Measurements from ENCODE around the gene ZFAND5. TPM values are rescaled to one million over a fixed set of nuclear protein-coding genes. Genes with fewer than 3 reads are reported as not detected.

ZFAND5 gene
- polyA plus RNA-seq, 3 donors = 199 to 702 (median 237) TPM

DNA sequence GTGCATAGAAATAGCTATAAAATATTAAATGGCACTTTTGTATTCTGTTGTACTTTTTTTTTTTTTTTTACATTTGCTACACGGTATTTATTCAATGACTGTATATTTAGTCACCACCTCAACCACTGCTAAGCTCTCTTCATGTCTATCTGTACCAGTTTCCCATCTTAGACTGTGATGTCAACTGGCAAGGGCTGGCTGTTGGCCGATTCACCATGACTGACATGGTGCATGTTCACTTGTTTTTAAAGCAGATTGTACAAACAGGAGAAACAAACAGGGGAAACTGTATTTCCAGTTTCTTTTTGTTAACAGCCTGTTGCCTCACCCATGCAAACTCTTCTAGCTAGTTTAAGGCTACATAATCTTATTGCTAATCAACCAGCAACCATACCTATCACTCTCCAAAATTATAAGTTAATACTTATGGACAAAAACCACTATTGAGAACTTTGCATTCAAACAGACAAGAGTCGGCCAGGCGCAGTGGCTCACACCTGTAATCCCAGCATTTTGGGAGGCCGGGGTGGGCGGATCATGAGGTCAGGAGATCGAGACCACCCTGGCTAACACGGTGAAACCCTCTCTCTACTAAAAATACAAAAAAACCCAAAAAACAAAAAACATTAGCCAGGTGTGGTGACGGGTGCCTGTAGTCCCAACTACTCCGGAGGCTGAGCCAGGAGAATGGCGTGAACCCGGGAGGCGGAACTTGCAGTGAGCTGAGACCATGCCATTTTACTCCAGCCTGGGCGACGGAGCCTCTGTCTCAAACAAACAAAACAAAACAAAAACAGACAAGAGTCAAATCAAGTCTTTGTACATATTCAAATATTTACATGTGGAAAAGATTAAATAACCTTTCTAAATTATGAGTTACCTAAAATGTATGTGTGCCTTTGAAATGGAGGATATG lies 13.2 kb downstream of the ZFAND5 start:
- Histone ChIP-seq H3K4me1 (ENCODE audit: control insufficient read depth in 1 of 2, insufficient read depth in 2 of 2, low read length in 2 of 2) (peaks cover 21 to 26% of the 10 kb centered on the region in 2 donors), H4K20me1 (ENCODE audit: insufficient read depth, low read length) (peaks cover 66% of the 10 kb centered on the region), H3K27ac (ENCODE audit: low read depth in 1 of 2, low read length in 2 of 2) (peak overlapping the region in 1 of 2 donors; percentile 33), H3K9ac (ENCODE audit: insufficient read depth, low read length, poor library complexity, severe bottlenecking) (no peak overlapping the region), H3K9me3 (replicated peaks in 1 of 2; ENCODE audit: control insufficient read depth in 1 of 2, insufficient read depth in 1 of 2, low read length in 2 of 2) (no peaks in the 10 kb centered on the region), H3K4me2 (replicated peaks; ENCODE audit: extremely low read depth, low read length, poor library complexity, severe bottlenecking) (no peak overlapping the region), H3K27me3 (ENCODE audit: control insufficient read depth in 2 of 2, insufficient read depth in 2 of 2, low read length in 2 of 2) (no peaks in the 10 kb centered on the region), H3K79me2 (ENCODE audit: insufficient read depth, low read length) (peaks cover 26% of the 10 kb centered on the region), H3K36me3 (replicated peaks in 1 of 2; ENCODE audit: control insufficient read depth in 1 of 2, insufficient read depth in 2 of 2, low read length in 2 of 2) (peaks cover 27 to 47% of the 10 kb centered on the region in 2 donors), H2AFZ (ENCODE audit: insufficient read depth, low read depth, low read length, poor library complexity, severe bottlenecking) (no peak overlapping the region), H3K4me3 (replicated peaks in 1 of 3; ENCODE audit: low read depth in 2 of 3, low read length in 3 of 3) (no peak overlapping the region)
- Mint-ChIP-seq H3K4me1 (peaks cover 28% of the 10 kb centered on the region), H3K27ac (peak overlapping the region in 5 of 7 donors; percentile 28 to 85 (median 56)), H3K27me3 (ENCODE audit: low read depth in 3 of 3) (peaks cover 0 to 4% (median 0%) of the 10 kb centered on the region in 3 donors), H3K36me3 (peaks cover 39 to 50% of the 10 kb centered on the region in 2 donors), H3K4me3 (no peak overlapping the region), H3K9me3 (no peaks in the 10 kb centered on the region)
- TF ChIP-seq, protein P1, sequence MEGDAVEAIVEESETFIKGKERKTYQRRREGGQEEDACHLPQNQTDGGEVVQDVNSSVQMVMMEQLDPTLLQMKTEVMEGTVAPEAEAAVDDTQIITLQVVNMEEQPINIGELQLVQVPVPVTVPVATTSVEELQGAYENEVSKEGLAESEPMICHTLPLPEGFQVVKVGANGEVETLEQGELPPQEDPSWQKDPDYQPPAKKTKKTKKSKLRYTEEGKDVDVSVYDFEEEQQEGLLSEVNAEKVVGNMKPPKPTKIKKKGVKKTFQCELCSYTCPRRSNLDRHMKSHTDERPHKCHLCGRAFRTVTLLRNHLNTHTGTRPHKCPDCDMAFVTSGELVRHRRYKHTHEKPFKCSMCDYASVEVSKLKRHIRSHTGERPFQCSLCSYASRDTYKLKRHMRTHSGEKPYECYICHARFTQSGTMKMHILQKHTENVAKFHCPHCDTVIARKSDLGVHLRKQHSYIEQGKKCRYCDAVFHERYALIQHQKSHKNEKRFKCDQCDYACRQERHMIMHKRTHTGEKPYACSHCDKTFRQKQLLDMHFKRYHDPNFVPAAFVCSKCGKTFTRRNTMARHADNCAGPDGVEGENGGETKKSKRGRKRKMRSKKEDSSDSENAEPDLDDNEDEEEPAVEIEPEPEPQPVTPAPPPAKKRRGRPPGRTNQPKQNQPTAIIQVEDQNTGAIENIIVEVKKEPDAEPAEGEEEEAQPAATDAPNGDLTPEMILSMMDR (IDR thresholded peaks at IDR 0.05) = no peak
- intact Hi-C loops (cut with micrococcal nuclease) = no loop called here
- 90% methylated on average over 9 of the region's 15 CpGs for WGBS (ENCODE audit: insufficient coverage)
- DNase-seq = peak in 1 of 3 donors; percentile 14

DNA sequence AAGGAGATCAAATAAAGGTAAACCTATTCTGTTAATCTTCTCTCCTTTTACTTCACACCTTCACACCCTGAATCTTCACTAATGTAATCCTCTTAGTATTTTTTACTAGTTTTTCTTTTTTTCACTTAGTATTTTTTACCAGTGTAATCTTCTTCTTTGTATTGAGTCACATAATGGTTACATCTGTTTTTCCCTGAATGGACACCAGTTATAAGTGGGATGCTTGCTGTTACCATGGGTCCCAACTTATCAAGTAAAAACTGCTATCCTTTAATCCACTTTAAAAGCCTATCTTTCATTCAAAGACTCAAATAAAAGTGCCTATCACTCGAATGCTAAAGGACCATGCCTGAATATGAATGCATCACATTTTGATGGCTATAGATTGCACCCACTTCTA lies 15.1 kb downstream of the ZFAND5 start:
- Histone ChIP-seq H4K20me1 (ENCODE audit: insufficient read depth, low read length) (peaks cover 47% of the 10 kb centered on the region), H3K9me3 (replicated peaks in 1 of 2; ENCODE audit: control insufficient read depth in 1 of 2, insufficient read depth in 1 of 2, low read length in 2 of 2) (no peaks in the 10 kb centered on the region), H3K27ac (ENCODE audit: low read depth in 1 of 2, low read length in 2 of 2) (peak overlapping the region in 1 of 2 donors; percentile 32), H2AFZ (ENCODE audit: insufficient read depth, low read depth, low read length, poor library complexity, severe bottlenecking) (no peak overlapping the region), H3K36me3 (replicated peaks in 1 of 2; ENCODE audit: control insufficient read depth in 1 of 2, insufficient read depth in 2 of 2, low read length in 2 of 2) (peaks cover 21 to 49% of the 10 kb centered on the region in 2 donors), H3K4me1 (ENCODE audit: control insufficient read depth in 1 of 2, insufficient read depth in 2 of 2, low read length in 2 of 2) (peaks cover 3 to 7% of the 10 kb centered on the region in 2 donors), H3K4me3 (replicated peaks in 1 of 3; ENCODE audit: low read depth in 2 of 3, low read length in 3 of 3) (no peak overlapping the region), H3K4me2 (replicated peaks; ENCODE audit: extremely low read depth, low read length, poor library complexity, severe bottlenecking) (no peak overlapping the region), H3K27me3 (ENCODE audit: control insufficient read depth in 2 of 2, insufficient read depth in 2 of 2, low read length in 2 of 2) (no peaks in the 10 kb centered on the region), H3K9ac (ENCODE audit: insufficient read depth, low read length, poor library complexity, severe bottlenecking) (no peak overlapping the region), H3K79me2 (ENCODE audit: insufficient read depth, low read length) (peaks cover 12% of the 10 kb centered on the region)
- peak overlapping the region in 3 of 7 donors; percentile 25 to 60 (median 30) for H3K27ac Mint-ChIP-seq
- peaks cover 0 to 4% (median 0%) of the 10 kb centered on the region in 3 donors for H3K27me3 Mint-ChIP-seq (ENCODE audit: low read depth in 3 of 3)
- intact Hi-C loops (cut with micrococcal nuclease) = loop anchor here in 1 of 2 donors (5.0 kb wide), 1 partner anchor 38 kb away; no protein-coding TSS in a partner anchor
- H3K9me3 Mint-ChIP-seq = no peaks in the 10 kb centered on the region
- H3K4me3 Mint-ChIP-seq = no peak overlapping the region
- DNase-seq = no peak
- peaks cover 10% of the 10 kb centered on the region for H3K4me1 Mint-ChIP-seq
- no CpG with 5 or more reads among the region's 1 CpG for WGBS (ENCODE audit: insufficient coverage)
- TF ChIP-seq, protein P1 (IDR thresholded peaks at IDR 0.05) = no peak
- peaks cover 36 to 48% of the 10 kb centered on the region in 2 donors for H3K36me3 Mint-ChIP-seq

Data from CD14-positive monocyte (primary cell).